SJCRH30 (cell line): ENCODE data around the gene GAGE1. TPM values are rescaled to one million over a fixed set of nuclear protein-coding genes. Genes with fewer than 3 reads are reported as not detected.
A peak's percentile ranks its signal among the peaks of the same experiment; 100 is the strongest.
"Not testable (repeated sequence)": the region's sequence is repeated elsewhere in the genome, so short reads cannot be mapped to it uniquely, and the experiment has no call there.

Experiments used
- DNase-seq, 2 experiments: peaks; one replicate each; pipeline ENCODE4 v3.0.0-alpha.2; 2015 to 2020
- H3K27ac ChIP-seq: fragments of 250-450 bp; sonication (Bioruptor Pico); 2 replicates; pipeline ENCODE4 v1.5.1; 2020; ENCODE audit warnings: mild to moderate bottlenecking, moderate library complexity
- H3K27me3 ChIP-seq: fragments of 250-450 bp; sonication (Bioruptor Pico); 2 replicates; pipeline ENCODE4 v1.5.1; 2020; ENCODE audit warnings: mild to moderate bottlenecking, moderate library complexity
- H3K36me3 ChIP-seq: fragments of 250-450 bp; sonication (Bioruptor Pico); 2 replicates; pipeline ENCODE4 v1.5.1; 2020; ENCODE audit warnings: mild to moderate bottlenecking, moderate library complexity
- H3K4me1 ChIP-seq: fragments of 250-450 bp; sonication (Bioruptor Pico); 2 replicates; pipeline ENCODE4 v1.5.1; 2020; ENCODE audit warnings: mild to moderate bottlenecking, moderate library complexity
- H3K4me3 ChIP-seq: fragments of 250-450 bp; sonication (Bioruptor Pico); 2 replicates; pipeline ENCODE4 v1.5.1; 2020; ENCODE audit warnings: mild to moderate bottlenecking, moderate library complexity
- H3K9me3 ChIP-seq: fragments of 250-450 bp; sonication (Bioruptor Pico); replicated peaks from 2 replicates; pipeline ENCODE4 v1.5.1; 2020; ENCODE audit warnings: mild to moderate bottlenecking, moderate library complexity
- total RNA-seq: library from RNA; depleted of rRNA; stranded (reverse); fragments of >200 nt; shearing (Covaris generic); gene quantifications from 2 replicates; pipeline ENCODE4 v1.2.3, GENCODE V29; 2014; rRNA removed

GAGE1 gene, protein sequence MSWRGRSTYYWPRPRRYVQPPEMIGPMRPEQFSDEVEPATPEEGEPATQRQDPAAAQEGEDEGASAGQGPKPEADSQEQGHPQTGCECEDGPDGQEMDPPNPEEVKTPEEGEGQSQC
- total RNA-seq: not detected in 2 replicates

DNA sequence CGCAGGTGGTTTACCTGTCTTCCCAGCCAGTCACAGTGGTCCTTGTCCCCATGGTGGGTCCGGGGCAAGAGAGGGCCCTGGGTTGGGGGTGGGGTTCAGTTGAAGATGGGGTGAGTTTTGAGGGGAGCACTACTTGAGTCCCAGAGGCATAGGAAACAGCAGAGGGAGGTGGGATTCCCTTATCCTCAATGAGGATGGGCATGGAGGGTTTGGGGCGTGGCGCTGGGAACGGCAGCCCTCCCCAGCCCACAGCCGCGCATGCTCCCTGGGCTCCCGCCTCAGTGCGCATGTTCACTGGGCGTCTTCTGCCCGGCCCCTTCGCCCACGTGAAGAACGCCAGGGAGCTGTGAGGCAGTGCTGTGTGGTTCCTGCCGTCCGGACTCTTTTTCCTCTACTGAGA lies at the start of gene GAGE1:
GAGE1 (plus strand) TSS at position 301 of the 400 bp plus-strand sequence. CDS start 1,155 bp downstream, outside the sequence.
- not testable (repeated sequence) for H3K4me3 ChIP-seq, H3K27ac ChIP-seq, H3K36me3 ChIP-seq, H3K9me3 ChIP-seq, DNase-seq, H3K4me1 ChIP-seq, H3K27me3 ChIP-seq

DNA sequence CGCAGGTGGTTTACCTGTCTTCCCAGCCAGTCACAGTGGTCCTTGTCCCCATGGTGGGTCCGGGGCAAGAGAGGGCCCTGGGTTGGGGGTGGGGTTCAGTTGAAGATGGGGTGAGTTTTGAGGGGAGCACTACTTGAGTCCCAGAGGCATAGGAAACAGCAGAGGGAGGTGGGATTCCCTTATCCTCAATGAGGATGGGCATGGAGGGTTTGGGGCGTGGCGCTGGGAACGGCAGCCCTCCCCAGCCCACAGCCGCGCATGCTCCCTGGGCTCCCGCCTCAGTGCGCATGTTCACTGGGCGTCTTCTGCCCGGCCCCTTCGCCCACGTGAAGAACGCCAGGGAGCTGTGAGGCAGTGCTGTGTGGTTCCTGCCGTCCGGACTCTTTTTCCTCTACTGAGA lies 47.8 kb upstream of the GAGE1 start, which contains the start of gene GAGE12E:
GAGE12E (plus strand) TSS at position 301 of the 400 bp plus-strand sequence. CDS start 1,155 bp downstream, outside the sequence.
- H3K9me3 ChIP-seq, H3K27me3 ChIP-seq, H3K27ac ChIP-seq, H3K4me1 ChIP-seq, H3K36me3 ChIP-seq, DNase-seq, H3K4me3 ChIP-seq: not testable (repeated sequence)

DNA sequence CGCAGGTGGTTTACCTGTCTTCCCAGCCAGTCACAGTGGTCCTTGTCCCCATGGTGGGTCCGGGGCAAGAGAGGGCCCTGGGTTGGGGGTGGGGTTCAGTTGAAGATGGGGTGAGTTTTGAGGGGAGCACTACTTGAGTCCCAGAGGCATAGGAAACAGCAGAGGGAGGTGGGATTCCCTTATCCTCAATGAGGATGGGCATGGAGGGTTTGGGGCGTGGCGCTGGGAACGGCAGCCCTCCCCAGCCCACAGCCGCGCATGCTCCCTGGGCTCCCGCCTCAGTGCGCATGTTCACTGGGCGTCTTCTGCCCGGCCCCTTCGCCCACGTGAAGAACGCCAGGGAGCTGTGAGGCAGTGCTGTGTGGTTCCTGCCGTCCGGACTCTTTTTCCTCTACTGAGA lies 38.3 kb upstream of the GAGE1 start, which contains the start of gene GAGE12F:
GAGE12F (plus strand) TSS at position 301 of the 400 bp plus-strand sequence. CDS start 1,155 bp downstream, outside the sequence.
- H3K27ac ChIP-seq, DNase-seq, H3K9me3 ChIP-seq, H3K4me3 ChIP-seq, H3K4me1 ChIP-seq, H3K36me3 ChIP-seq, H3K27me3 ChIP-seq: not testable (repeated sequence)

DNA sequence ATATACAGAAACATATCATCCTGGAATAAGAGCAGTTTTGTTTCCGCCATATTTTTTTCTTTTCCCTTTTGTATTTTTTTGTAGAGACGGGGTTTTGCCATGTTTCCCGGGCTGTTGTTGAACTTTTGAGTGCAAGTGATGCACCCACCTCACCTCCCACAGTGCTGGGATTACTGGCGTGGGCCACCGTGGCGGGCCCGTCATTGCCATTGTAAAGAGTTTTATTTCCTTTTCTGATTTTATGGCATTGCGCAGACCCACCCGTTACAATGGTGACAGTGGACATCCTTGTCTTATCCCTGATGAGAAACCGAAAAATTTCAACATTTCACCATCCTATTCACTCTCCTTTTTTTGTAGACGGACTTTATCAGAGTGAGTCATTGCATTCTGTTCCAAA lies 30.1 kb upstream of the GAGE1 start:
- H3K36me3 ChIP-seq, H3K4me1 ChIP-seq, H3K27me3 ChIP-seq, H3K9me3 ChIP-seq, H3K4me3 ChIP-seq, H3K27ac ChIP-seq, DNase-seq: not testable (repeated sequence)

DNA sequence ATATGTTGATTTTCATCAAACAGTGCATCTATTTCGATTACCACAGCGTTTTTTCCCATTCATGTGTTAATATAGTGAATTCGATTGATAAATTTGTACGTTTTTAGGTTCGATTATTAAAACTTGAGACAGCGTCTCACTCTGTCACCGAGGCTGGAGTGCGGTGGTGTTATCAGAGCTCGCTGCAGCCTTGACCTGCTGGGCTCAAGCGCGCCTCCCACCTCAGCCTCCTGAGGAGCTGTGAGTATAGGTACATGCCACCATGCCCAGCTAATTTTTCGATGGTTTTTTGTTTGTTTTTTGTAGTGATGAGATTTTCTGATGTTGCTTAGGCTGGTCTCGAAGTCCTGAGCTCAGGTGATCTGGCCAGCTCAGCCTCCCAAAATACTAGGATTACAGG lies 29.7 kb upstream of the GAGE1 start:
- H3K27ac ChIP-seq, H3K27me3 ChIP-seq, H3K9me3 ChIP-seq, H3K4me3 ChIP-seq, H3K36me3 ChIP-seq, H3K4me1 ChIP-seq, DNase-seq: not testable (repeated sequence)

DNA sequence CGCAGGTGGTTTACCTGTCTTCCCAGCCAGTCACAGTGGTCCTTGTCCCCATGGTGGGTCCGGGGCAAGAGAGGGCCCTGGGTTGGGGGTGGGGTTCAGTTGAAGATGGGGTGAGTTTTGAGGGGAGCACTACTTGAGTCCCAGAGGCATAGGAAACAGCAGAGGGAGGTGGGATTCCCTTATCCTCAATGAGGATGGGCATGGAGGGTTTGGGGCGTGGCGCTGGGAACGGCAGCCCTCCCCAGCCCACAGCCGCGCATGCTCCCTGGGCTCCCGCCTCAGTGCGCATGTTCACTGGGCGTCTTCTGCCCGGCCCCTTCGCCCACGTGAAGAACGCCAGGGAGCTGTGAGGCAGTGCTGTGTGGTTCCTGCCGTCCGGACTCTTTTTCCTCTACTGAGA lies 28.7 kb upstream of the GAGE1 start, which contains the start of gene GAGE12G:
GAGE12G (plus strand) TSS at position 301 of the 400 bp plus-strand sequence. CDS start 1,155 bp downstream, outside the sequence.
- not testable (repeated sequence) for H3K4me1 ChIP-seq, H3K36me3 ChIP-seq, H3K27me3 ChIP-seq, H3K27ac ChIP-seq, DNase-seq, H3K9me3 ChIP-seq, H3K4me3 ChIP-seq

DNA sequence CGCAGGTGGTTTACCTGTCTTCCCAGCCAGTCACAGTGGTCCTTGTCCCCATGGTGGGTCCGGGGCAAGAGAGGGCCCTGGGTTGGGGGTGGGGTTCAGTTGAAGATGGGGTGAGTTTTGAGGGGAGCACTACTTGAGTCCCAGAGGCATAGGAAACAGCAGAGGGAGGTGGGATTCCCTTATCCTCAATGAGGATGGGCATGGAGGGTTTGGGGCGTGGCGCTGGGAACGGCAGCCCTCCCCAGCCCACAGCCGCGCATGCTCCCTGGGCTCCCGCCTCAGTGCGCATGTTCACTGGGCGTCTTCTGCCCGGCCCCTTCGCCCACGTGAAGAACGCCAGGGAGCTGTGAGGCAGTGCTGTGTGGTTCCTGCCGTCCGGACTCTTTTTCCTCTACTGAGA lies 19.2 kb upstream of the GAGE1 start, which contains the start of gene GAGE12H:
GAGE12H (plus strand) TSS at position 301 of the 400 bp plus-strand sequence. CDS start 1,155 bp downstream, outside the sequence.
- DNase-seq, H3K27ac ChIP-seq, H3K4me3 ChIP-seq, H3K4me1 ChIP-seq, H3K36me3 ChIP-seq, H3K27me3 ChIP-seq, H3K9me3 ChIP-seq: not testable (repeated sequence)

DNA sequence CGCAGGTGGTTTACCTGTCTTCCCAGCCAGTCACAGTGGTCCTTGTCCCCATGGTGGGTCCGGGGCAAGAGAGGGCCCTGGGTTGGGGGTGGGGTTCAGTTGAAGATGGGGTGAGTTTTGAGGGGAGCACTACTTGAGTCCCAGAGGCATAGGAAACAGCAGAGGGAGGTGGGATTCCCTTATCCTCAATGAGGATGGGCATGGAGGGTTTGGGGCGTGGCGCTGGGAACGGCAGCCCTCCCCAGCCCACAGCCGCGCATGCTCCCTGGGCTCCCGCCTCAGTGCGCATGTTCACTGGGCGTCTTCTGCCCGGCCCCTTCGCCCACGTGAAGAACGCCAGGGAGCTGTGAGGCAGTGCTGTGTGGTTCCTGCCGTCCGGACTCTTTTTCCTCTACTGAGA lies 9.6 kb upstream of the GAGE1 start, which contains the start of gene GAGE2A:
GAGE2A (plus strand) TSS at position 301 of the 400 bp plus-strand sequence. CDS start 1,155 bp downstream, outside the sequence.
- H3K36me3 ChIP-seq, DNase-seq, H3K4me3 ChIP-seq, H3K27ac ChIP-seq, H3K9me3 ChIP-seq, H3K4me1 ChIP-seq, H3K27me3 ChIP-seq: not testable (repeated sequence)

DNA sequence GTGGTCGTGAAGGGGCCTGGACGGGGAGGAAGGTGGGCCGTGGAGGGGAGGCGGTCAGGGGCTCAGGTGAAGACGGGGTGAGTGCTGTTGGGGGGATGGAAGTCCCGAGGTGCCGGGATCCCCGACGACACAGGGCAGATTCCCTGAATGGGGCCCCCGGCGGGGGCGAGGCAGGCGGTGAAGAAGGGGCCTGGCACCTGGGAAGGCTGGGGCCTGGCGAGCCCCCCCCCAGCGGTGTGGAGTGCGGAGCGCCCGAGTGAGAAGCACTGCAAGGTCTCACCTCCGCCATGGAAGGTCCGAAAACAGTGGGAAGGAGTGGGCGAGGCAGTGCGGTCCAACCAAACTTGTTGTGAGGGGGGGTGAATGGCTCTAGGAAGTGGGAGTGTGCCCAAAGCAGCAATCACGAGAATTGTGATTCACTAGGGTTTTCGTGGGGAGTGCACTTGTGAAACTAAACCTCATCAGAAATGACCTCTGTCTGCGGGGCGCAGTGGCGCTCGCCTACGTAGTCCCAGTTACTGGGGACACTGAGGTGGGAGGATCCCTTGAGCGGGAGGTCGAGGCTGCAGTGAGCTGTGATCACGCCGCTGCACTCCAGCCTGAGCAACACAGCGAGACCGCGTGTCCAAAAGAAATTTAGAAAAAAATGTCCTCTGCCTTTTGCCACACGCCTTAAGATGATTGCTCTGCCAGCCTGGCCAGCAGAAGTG lies 8.9 kb upstream of the GAGE1 start:
- not testable (repeated sequence) for H3K27ac ChIP-seq, H3K4me1 ChIP-seq, H3K36me3 ChIP-seq, DNase-seq, H3K4me3 ChIP-seq, H3K27me3 ChIP-seq, H3K9me3 ChIP-seq

DNA sequence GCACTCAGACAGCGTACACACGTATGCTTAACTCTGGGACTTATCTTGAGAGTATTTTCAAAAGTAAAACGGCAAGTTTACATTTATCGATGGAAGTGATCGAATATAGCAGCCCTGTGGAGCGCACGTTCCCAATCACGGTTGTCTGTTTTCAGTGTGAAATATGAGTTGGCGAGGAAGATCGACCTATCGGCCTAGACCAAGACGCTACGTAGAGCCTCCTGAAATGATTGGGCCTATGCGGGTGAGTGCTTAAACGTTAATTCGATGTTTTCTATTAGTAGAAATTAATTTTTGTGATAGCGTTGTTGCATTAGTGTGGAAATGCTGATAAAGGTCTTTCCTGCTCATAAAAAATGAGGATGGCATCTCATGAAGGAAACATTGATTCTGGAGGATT lies 8.3 kb upstream of the GAGE1 start:
- H3K9me3 ChIP-seq, H3K36me3 ChIP-seq, H3K4me1 ChIP-seq, DNase-seq, H3K27me3 ChIP-seq, H3K4me3 ChIP-seq, H3K27ac ChIP-seq: not testable (repeated sequence)

DNA sequence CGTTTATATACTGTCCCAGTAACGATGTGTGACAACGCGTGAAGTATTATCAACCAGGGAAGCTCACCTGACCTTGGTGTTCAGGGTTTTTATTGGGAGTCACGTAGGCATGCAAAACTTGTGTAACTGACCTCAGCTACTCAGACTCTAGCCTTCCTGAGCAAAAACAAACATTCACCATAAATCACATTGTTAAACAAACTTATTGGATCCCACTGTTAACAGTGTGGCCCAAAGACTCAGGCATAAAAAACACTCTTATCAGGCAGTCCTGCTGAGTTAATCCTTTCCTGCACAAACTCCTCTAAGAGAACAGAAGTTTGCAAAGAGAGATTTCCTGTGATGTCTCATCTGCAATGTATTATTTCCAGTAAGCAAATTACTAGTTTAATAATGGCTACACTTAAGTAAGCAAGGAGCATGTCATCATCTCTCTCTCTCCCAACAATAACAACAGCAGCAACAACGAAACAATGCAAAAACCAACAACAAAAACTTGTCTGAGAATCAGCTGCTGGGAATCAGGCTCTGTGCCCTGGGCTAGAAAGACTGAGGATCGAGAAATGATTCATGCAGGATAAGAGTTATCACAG lies 12.0 kb downstream of the GAGE1 start:
- DNase-seq: no peak

DNA sequence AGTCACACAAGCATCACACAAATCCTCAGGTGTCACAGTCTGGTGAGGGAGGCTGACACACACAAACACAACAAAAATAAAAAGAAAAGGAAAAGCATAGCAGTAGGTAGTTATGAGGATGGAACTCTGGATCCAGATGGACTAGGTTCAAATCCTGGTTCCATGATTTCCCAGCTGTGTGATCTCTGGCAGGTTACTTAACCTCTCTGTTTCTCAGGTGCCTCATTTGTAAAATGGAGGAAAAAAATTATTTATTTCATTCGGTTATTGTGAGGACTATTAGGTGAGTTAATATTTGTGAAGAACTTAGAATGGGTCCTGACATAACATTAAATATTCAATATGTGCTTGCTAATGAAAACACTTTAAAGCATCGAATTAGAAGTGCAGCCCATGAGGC lies 19.8 kb downstream of the GAGE1 start:
- no peaks in the 10 kb centered on the region for H3K4me1 ChIP-seq
- no peaks in the 10 kb centered on the region for H3K27me3 ChIP-seq
- H3K36me3 ChIP-seq: no peaks in the 10 kb centered on the region
- no peaks in the 10 kb centered on the region for H3K9me3 ChIP-seq
- no peak overlapping the region for H3K27ac ChIP-seq
- no peak for DNase-seq
- H3K4me3 ChIP-seq: no peak overlapping the region

More for the DNA sequence above, 12.0 kb downstream of the GAGE1 start:
- no peaks in the 10 kb centered on the region for H3K4me1 ChIP-seq
- H3K4me3 ChIP-seq: no peak overlapping the region
- H3K36me3 ChIP-seq: no peaks in the 10 kb centered on the region
- H3K9me3 ChIP-seq: no peaks in the 10 kb centered on the region
- H3K27me3 ChIP-seq: no peaks in the 10 kb centered on the region
- no peak overlapping the region for H3K27ac ChIP-seq

DNA sequence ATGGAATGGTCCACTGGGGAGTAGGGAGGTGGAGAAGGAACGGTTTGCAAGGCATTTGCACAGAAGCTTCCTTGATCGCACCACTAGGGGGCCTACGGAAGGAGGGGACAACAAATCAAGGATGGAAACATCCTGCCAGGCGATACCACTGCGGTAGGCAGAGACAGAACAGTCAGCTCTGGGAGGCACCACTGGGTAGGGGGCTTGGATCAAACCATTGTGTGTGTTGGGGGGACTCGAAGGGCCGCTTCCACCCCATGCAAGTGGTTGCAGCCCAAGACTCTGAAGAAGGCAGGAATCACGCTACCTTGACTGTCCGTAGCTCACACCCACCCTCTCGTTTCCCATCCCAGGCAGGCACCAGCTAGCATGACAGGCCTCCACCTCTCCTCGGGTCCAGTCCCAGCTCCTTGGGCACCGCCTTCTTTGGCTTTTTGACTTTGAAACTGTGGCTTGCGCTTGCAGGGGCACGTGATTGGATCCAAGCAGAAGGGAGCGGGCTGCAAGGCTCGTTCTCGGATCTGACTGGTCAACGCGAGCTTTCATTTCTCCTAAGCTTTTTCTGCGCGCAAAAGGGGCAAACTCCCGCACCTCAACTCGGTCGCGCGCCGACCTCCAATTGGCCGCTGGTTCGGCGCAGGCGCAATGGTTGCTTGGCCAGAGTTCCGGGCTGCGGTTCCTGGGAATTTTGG lies 28.4 kb downstream of the GAGE1 start:
- Histone ChIP-seq H3K27me3 (no peaks in the 10 kb centered on the region), H3K4me1 (no peaks in the 10 kb centered on the region), H3K4me3 (no peak overlapping the region), H3K27ac (no peak overlapping the region), H3K9me3 (no peaks in the 10 kb centered on the region), H3K36me3 (no peaks in the 10 kb centered on the region)
- DNase-seq: peak in 1 of 2 experiments; percentile 2

DNA sequence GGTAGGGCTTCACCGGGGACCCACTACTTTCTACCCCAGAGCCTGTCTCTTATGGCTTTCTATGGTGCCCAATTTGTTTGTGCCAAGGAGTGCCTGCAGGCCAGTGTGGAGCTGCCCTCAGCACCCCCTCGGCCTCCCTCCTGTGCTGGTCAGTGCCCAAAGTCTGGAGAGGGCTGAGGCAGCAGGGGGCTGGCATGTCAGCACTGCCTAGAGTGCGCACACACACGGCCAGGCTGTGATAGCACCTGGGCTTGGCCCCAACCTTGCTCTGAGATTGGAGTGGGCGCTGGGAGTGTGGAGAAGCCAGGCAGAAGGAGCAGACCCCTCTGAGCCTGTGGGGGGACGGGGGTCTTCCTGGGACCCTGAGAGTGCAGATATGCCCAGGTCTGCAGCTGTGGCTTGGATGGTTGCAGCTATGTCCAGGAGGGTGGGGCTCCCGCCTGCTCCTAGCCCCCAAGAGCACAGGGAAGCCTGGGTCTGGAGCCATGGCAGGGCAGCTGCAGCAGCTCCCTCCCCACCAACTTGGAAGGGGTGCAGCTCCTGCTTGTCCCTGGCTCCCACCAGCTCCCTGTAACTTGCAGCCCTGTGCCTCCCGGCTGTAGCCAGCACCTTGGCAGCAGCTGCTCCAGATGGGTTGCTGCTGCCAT lies 46.3 kb downstream of the GAGE1 start:
- no peaks in the 10 kb centered on the region for H3K27me3 ChIP-seq
- no peak overlapping the region for H3K4me3 ChIP-seq
- no peaks in the 10 kb centered on the region for H3K9me3 ChIP-seq
- no peak for DNase-seq
- H3K27ac ChIP-seq: no peak overlapping the region
- H3K36me3 ChIP-seq: no peaks in the 10 kb centered on the region
- no peaks in the 10 kb centered on the region for H3K4me1 ChIP-seq
